Stimulated activated CD4-positive, alpha-beta T cell treated with anti-CD3 and anti-CD28 coated beads, Interleukin-12 subunit alpha, Interleukin-12 subunit beta, amount 100 ng/mL, for 24 hours (primary cell): Measurements from ENCODE around the gene SLC16A6.
"Not testable (repeated sequence)": the region's sequence is repeated elsewhere in the genome, so short reads cannot be mapped to it uniquely, and the experiment has no call there.

Source experiments
- DNase-seq, 2 experiments: peaks; one replicate each; pipeline ENCODE4 v3.0.0-alpha.2; 2020; ENCODE audit warnings: low read depth in 2 of 2

The SLC16A6 gene

GRCh38 chr17:68314916-68315535, 24.1 kb upstream of the SLC16A6 start:
- DNase-seq: no peak

- no peak for DNase-seq
These were observed 19.2 kb upstream of the SLC16A6 start for GRCh38 chr17:68310152-68310551.

- not testable (repeated sequence) for DNase-seq
These were observed 18.2 kb upstream of the SLC16A6 start for GRCh38 chr17:68309066-68309670.

- DNase-seq: not testable (repeated sequence)
These were observed 17.6 kb upstream of the SLC16A6 start for GRCh38 chr17:68308486-68308885.

GRCh38 chr17:68307443-68307842, 16.5 kb upstream of the SLC16A6 start:
- no peak for DNase-seq

GRCh38 chr17:68306819-68307218, 15.9 kb upstream of the SLC16A6 start:
- DNase-seq: no peak

- no peak for DNase-seq
These were observed 14.2 kb upstream of the SLC16A6 start for GRCh38 chr17:68305142-68305541.

- no peak for DNase-seq
These were observed 13.8 kb upstream of the SLC16A6 start for GRCh38 chr17:68304706-68305105.

GRCh38 chr17:68302666-68303065, 11.7 kb upstream of the SLC16A6 start:
- no peak for DNase-seq

GRCh38 chr17:68302066-68302564, 11.2 kb upstream of the SLC16A6 start:
- DNase-seq: no peak

GRCh38 chr17:68301438-68301959, 10.6 kb upstream of the SLC16A6 start:
- no peak for DNase-seq

GRCh38 chr17:68299817-68300216, 8.9 kb upstream of the SLC16A6 start:
- DNase-seq: no peak

GRCh38 chr17:68298601-68299000, 7.7 kb upstream of the SLC16A6 start:
- no peak for DNase-seq

- no peak for DNase-seq
These were observed 6.3 kb upstream of the SLC16A6 start for GRCh38 chr17:68297195-68297594.

- peak in 1 of 2 experiments; percentile 23 for DNase-seq
These were observed 5.6 kb upstream of the SLC16A6 start for GRCh38 chr17:68296217-68297191.

- peak in 1 of 2 experiments; percentile 43 for DNase-seq
These were observed 4.2 kb upstream of the SLC16A6 start for GRCh38 chr17:68295086-68295485.

GRCh38 chr17:68294617-68295016, 3.7 kb upstream of the SLC16A6 start:
- DNase-seq: no peak

- no peak for DNase-seq
These were observed 3.2 kb upstream of the SLC16A6 start for GRCh38 chr17:68294196-68294555.

GRCh38 chr17:68293490-68294195, 2.7 kb upstream of the SLC16A6 start:
- no peak for DNase-seq

- no peak for DNase-seq
These were observed 1.7 kb upstream of the SLC16A6 start for GRCh38 chr17:68292689-68293040.

GRCh38 chr17:68291836-68292688, 1.1 kb upstream of the SLC16A6 start:
- DNase-seq: peak; percentile 78 to 85
